Left lobe of liver (tissue), 2 donors: ENCODE data around the gene TNPO1. TPM values are rescaled to one million over a fixed set of nuclear protein-coding genes. Genes with fewer than 3 reads are reported as not detected.
"Not testable (repeated sequence)": the region's sequence is repeated elsewhere in the genome, so short reads cannot be mapped to it uniquely, and the experiment has no call there.

Source experiments
- ATAC-seq: fragments of 200-7000 bp; cut with Tn5 transposase; one replicate; pipeline ENCODE4 v1.9.1; 2020; ENCODE audit warnings: mild to moderate bottlenecking, moderate library complexity
- DNase-seq: peaks from one replicate; pipeline ENCODE4 v3.0.0-alpha.2; 2020; ENCODE audit warnings: low spot score
- total RNA-seq: library from RNA; stranded (reverse); gene quantifications from one replicate; pipeline ENCODE4 v1.2.1, GENCODE V29; 2021
- donor health status: DM: no; HTN: no; CAD: no; lungs with moderate emphysema.
- donor health status: DM: no; HTN: yes; CAD: no.

TNPO1 gene
- total RNA-seq, 1 donor from 2014 or later = 27.2 TPM

GRCh38 chr5:72925336-72926010 is 109.0 kb downstream of the TNPO1 start:
- ATAC-seq = no peak
- DNase-seq = no peak

GRCh38 chr5:72932686-72933085 is 116.2 kb downstream of the TNPO1 start:
- not testable (repeated sequence) for DNase-seq, ATAC-seq

GRCh38 chr5:72934953-72935725 is 118.7 kb downstream of the TNPO1 start:
- DNase-seq, ATAC-seq: not testable (repeated sequence)

GRCh38 chr5:72936893-72937292 is 120.4 kb downstream of the TNPO1 start:
- ATAC-seq (no peak), DNase-seq (no peak)

- peak; percentile 19 for ATAC-seq
- DNase-seq = no peak
Observed at GRCh38 chr5:72937517-72938061, 121.1 kb downstream of the TNPO1 start.

GRCh38 chr5:72938206-72938605 is 121.7 kb downstream of the TNPO1 start:
- DNase-seq = no peak
- peak; percentile 72 for ATAC-seq

- DNase-seq = no peak
- peak; percentile 53 for ATAC-seq
Observed at GRCh38 chr5:72940082-72940481, 123.6 kb downstream of the TNPO1 start.

- ATAC-seq (no peak), DNase-seq (no peak)
Observed at GRCh38 chr5:72943307-72943706, 126.8 kb downstream of the TNPO1 start.

- ATAC-seq (no peak), DNase-seq (no peak)
Observed at GRCh38 chr5:72947498-72947897, 131.0 kb downstream of the TNPO1 start.

- no peak for DNase-seq
- ATAC-seq = no peak
Observed at GRCh38 chr5:72949481-72949880, 133.0 kb downstream of the TNPO1 start.

- no peak for ATAC-seq
- DNase-seq = no peak
Observed at GRCh38 chr5:72951671-72952468, 135.4 kb downstream of the TNPO1 start.

- ATAC-seq (no peak), DNase-seq (no peak)
Observed at GRCh38 chr5:72954389-72954788, 137.9 kb downstream of the TNPO1 start.

GRCh38 chr5:72955143-72955767 is 138.8 kb downstream of the TNPO1 start:
- ATAC-seq (peak; percentile 72), DNase-seq (peak; percentile 85)

- DNase-seq (peak; percentile 99), ATAC-seq (peak; percentile 94)
Observed at GRCh38 chr5:72955768-72956323, 139.4 kb downstream of the TNPO1 start, which contains the start of gene FCHO2. TSS of gene FCHO2 (plus strand) at chr5:72956041. CDS start at chr5:72956097, 56 bp downstream.

- ATAC-seq = peak; percentile 68
- DNase-seq = peak; percentile 70
Observed at GRCh38 chr5:72956324-72957140, 140.1 kb downstream of the TNPO1 start.

- DNase-seq (no peak), ATAC-seq (no peak)
Observed at GRCh38 chr5:72957337-72957736, 140.9 kb downstream of the TNPO1 start.

- no peak for ATAC-seq
- DNase-seq = no peak
Observed at GRCh38 chr5:72959257-72959656, 142.8 kb downstream of the TNPO1 start.
